Measurements from ENCODE around the gene TERB1.
"Not testable (repeated sequence)": the region's sequence is repeated elsewhere in the genome, so short reads cannot be mapped to it uniquely, and the experiment has no call there.

The TERB1 gene

GRCh38 chr16:66824006-66824405 is 22.6 kb upstream of the TERB1 start:
- DNase-seq = no peak

GRCh38 chr16:66814734-66815133 is 13.3 kb upstream of the TERB1 start:
- DNase-seq = no peak

GRCh38 chr16:66811043-66811442 is 9.7 kb upstream of the TERB1 start:
- DNase-seq = no peak

- DNase-seq = no peak
These were observed 9.0 kb upstream of the TERB1 start for GRCh38 chr16:66810391-66810790.

- DNase-seq = no peak
These were observed 8.4 kb upstream of the TERB1 start for GRCh38 chr16:66809765-66810164.

GRCh38 chr16:66802159-66802558 is 775 bp upstream of the TERB1 start:
- DNase-seq = no peak

GRCh38 chr16:66800856-66801255 is 528 bp downstream of the TERB1 start:
- DNase-seq = no peak

GRCh38 chr16:66798161-66798560 is 3.2 kb downstream of the TERB1 start:
- DNase-seq = no peak

GRCh38 chr16:66793984-66794383 is 7.4 kb downstream of the TERB1 start:
- DNase-seq = not testable (repeated sequence)

GRCh38 chr16:66790130-66790733 is 11.2 kb downstream of the TERB1 start:
- DNase-seq = no peak

- no peak for DNase-seq
These were observed 14.0 kb downstream of the TERB1 start for GRCh38 chr16:66787427-66787826.

GRCh38 chr16:66786551-66786950 is 14.8 kb downstream of the TERB1 start:
- DNase-seq = no peak

- no peak for DNase-seq
These were observed 24.9 kb downstream of the TERB1 start for GRCh38 chr16:66776457-66776856.

- DNase-seq = no peak
These were observed 26.4 kb downstream of the TERB1 start for GRCh38 chr16:66774981-66775380.

GRCh38 chr16:66758086-66758485 is 43.3 kb downstream of the TERB1 start:
- DNase-seq = no peak

GRCh38 chr16:66754819-66755218 is 46.6 kb downstream of the TERB1 start:
- DNase-seq = no peak

GRCh38 chr16:66754211-66754610 is 47.2 kb downstream of the TERB1 start:
- no peak for DNase-seq

GRCh38 chr16:66752958-66753357 is 48.4 kb downstream of the TERB1 start:
- no peak for DNase-seq

- DNase-seq = no peak
These were observed 49.0 kb downstream of the TERB1 start for GRCh38 chr16:66752379-66752778.

- no peak for DNase-seq
These were observed 49.4 kb downstream of the TERB1 start for GRCh38 chr16:66751992-66752322.

GRCh38 chr16:66751303-66751991 is 49.9 kb downstream of the TERB1 start, which contains the start of gene DYNC1LI2:
Gene DYNC1LI2, minus strand, starts transcription at chr16:66751609. Its CDS starts 18 bp downstream, at chr16:66751591.
- DNase-seq = no peak

- DNase-seq = no peak
These were observed 50.4 kb downstream of the TERB1 start for GRCh38 chr16:66751053-66751302.

- no peak for DNase-seq
These were observed 50.9 kb downstream of the TERB1 start for GRCh38 chr16:66750279-66751052.

GRCh38 chr16:66746682-66747081 is 54.7 kb downstream of the TERB1 start:
- no peak for DNase-seq

- no peak for DNase-seq
These were observed 55.3 kb downstream of the TERB1 start for GRCh38 chr16:66746048-66746447.
